Fibroblast of villous mesenchyme (primary cell): ENCODE results near the gene SNX21. TPM values are rescaled to one million over a fixed set of nuclear protein-coding genes. Genes with fewer than 3 reads are reported as not detected.

ENCODE experiments used
- DNase-seq: peaks from one replicate; pipeline ENCODE4 v3.0.0-alpha.2; 2010; ENCODE audit warnings: low read depth
- H3K4me3 ChIP-seq: 2 replicates; pipeline ENCODE4 v1.5.1; 2011; ENCODE audit warnings: low read depth, mild to moderate bottlenecking, low read length
- CTCF ChIP-seq: IDR thresholded peaks from 2 replicates; pipeline ENCODE4 v1.5.1; 2012; ENCODE audit warnings: low read depth, mild to moderate bottlenecking, low read length; ENCODE audit not compliant: insufficient read depth
- total RNA-seq: library from RNA; depleted of rRNA; stranded (reverse); fragments of >200 nt; gene quantifications from 2 replicates; pipeline ENCODE4 v1.2.3, GENCODE V29; 2012

The SNX21 gene
- total RNA-seq, 1 donor = 50.5 TPM

GRCh38 chr20:45880988-45881788 lies 47.6 kb downstream of the SNX21 start, which contains the start of gene ZSWIM1:
Gene ZSWIM1, plus strand, starts transcription at chr20:45881227. Its CDS starts 1,366 bp downstream, at chr20:45882593.
- peak within 1 kb of the TSS; percentile 75 for H3K4me3 ChIP-seq
- no peak for TF ChIP-seq CTCF
- peak; percentile 99 for DNase-seq

- H3K4me3 ChIP-seq = no peak overlapping the region
- DNase-seq = no peak
- no peak for TF ChIP-seq CTCF
These were observed 49.0 kb downstream of the SNX21 start for GRCh38 chr20:45882469-45883099.

- no peak for DNase-seq
- H3K4me3 ChIP-seq = no peak overlapping the region
- TF ChIP-seq CTCF = no peak
These were observed 49.5 kb downstream of the SNX21 start for GRCh38 chr20:45883100-45883469.

GRCh38 chr20:45886590-45887345 lies 53.2 kb downstream of the SNX21 start:
- DNase-seq = no peak
- H3K4me3 ChIP-seq = no peak overlapping the region
- no peak for TF ChIP-seq CTCF

- TF ChIP-seq CTCF = no peak
- DNase-seq = no peak
- H3K4me3 ChIP-seq = no peak within 1 kb of the TSS
These were observed 53.7 kb downstream of the SNX21 start, which contains the start of gene SPATA25 for GRCh38 chr20:45887346-45887715. Gene SPATA25, minus strand, starts transcription at chr20:45887622. Its CDS starts 32 bp downstream, at chr20:45887590.

DNA sequence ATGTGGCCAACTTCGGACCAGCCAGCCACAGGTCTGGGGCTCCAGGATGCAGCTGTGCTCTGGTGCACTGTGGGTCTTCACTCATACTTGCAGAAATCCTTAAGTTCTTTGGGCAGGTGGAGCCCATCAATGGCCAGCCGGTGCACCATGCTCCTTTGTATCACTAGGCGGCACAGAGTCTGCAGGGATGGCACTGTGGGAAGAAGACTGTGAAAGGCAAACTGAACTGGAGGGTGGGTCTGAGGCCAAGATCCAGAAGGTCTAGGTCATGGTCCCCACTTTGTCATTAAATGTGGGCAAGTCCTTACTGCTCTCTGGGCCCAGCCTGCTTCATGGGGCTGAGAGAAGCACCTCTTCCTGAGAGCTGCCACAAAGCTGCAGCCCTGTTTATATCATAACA lies 55.1 kb downstream of the SNX21 start:
- no peak for TF ChIP-seq CTCF
- no peak for DNase-seq
- no peak overlapping the region for H3K4me3 ChIP-seq
